DMS153 treated with DMSO at 0.1 percent for 48 hours (cell line): ENCODE data around the gene MUC20.
"Not testable (repeated sequence)": the region's sequence is repeated elsewhere in the genome, so short reads cannot be mapped to it uniquely, and the experiment has no call there.

ENCODE experiments used
- DNase-seq: peaks from one replicate; lab custom pipeline; 2025; ENCODE audit not compliant: unreplicated experiment; lab: John Stamatoyannopoulos, UW

MUC20 gene

GRCh38 chr3:195692781-195693427, 27.9 kb upstream of the MUC20 start:
- no peak for DNase-seq

GRCh38 chr3:195693428-195694216, 27.2 kb upstream of the MUC20 start:
- DNase-seq, result no peak

- DNase-seq, result not testable (repeated sequence)
Measured at GRCh38 chr3:195694217-195695076, 26.3 kb upstream of the MUC20 start.

- DNase-seq, result no peak
Measured at GRCh38 chr3:195696632-195697278, 24.0 kb upstream of the MUC20 start.

- DNase-seq, result no peak
Measured at GRCh38 chr3:195697582-195698324, 23.0 kb upstream of the MUC20 start.

- no peak for DNase-seq
Measured at GRCh38 chr3:195698325-195698646, 22.5 kb upstream of the MUC20 start.

GRCh38 chr3:195698647-195699387, 22.0 kb upstream of the MUC20 start:
- no peak for DNase-seq

GRCh38 chr3:195699388-195699771, 21.4 kb upstream of the MUC20 start:
- DNase-seq, result no peak

GRCh38 chr3:195699860-195700259, 20.9 kb upstream of the MUC20 start:
- DNase-seq, result no peak

- no peak for DNase-seq
Measured at GRCh38 chr3:195700319-195700718, 20.5 kb upstream of the MUC20 start.

GRCh38 chr3:195701042-195701915, 19.5 kb upstream of the MUC20 start:
- DNase-seq, result no peak

- no peak for DNase-seq
Measured at GRCh38 chr3:195703776-195704175, 17.0 kb upstream of the MUC20 start.

GRCh38 chr3:195704433-195704999, 16.3 kb upstream of the MUC20 start:
- DNase-seq, result no peak

- DNase-seq, result no peak
Measured at GRCh38 chr3:195705081-195705991, 15.4 kb upstream of the MUC20 start.

GRCh38 chr3:195708061-195708460, 12.7 kb upstream of the MUC20 start:
- DNase-seq, result no peak

GRCh38 chr3:195708626-195709481, 11.9 kb upstream of the MUC20 start:
- no peak for DNase-seq

GRCh38 chr3:195709676-195710085, 11.1 kb upstream of the MUC20 start:
- DNase-seq, result no peak
